NCI-H345 treated with DMSO at 0.1 percent for 48 hours (cell line): Measurements from ENCODE around the gene USP2.

ENCODE experiments used
- DNase-seq: peaks from one replicate; lab custom pipeline; 2025; ENCODE audit not compliant: unreplicated experiment; lab: John Stamatoyannopoulos, UW

USP2 gene

GRCh38 chr11:119332111-119332765 is 49.3 kb downstream of the USP2 start:
- DNase-seq, result no peak

GRCh38 chr11:119330237-119330636 is 51.3 kb downstream of the USP2 start:
- DNase-seq, result no peak

- no peak for DNase-seq
Observed at GRCh38 chr11:119329320-119329719, 52.2 kb downstream of the USP2 start.

- DNase-seq, result no peak
Observed at GRCh38 chr11:119324189-119324588, 57.3 kb downstream of the USP2 start.

- peak; percentile 15 for DNase-seq
Observed at GRCh38 chr11:119323532-119324033, 57.9 kb downstream of the USP2 start.

GRCh38 chr11:119322921-119323531 is 58.5 kb downstream of the USP2 start:
- DNase-seq, result no peak

- no peak for DNase-seq
Observed at GRCh38 chr11:119322360-119322739, 59.1 kb downstream of the USP2 start.

- no peak for DNase-seq
Observed at GRCh38 chr11:119320776-119321524, 60.5 kb downstream of the USP2 start.

- no peak for DNase-seq
Observed at GRCh38 chr11:119320240-119320775, 61.2 kb downstream of the USP2 start.

GRCh38 chr11:119319700-119320239 is 61.7 kb downstream of the USP2 start:
- no peak for DNase-seq

GRCh38 chr11:119319136-119319699 is 62.3 kb downstream of the USP2 start:
- DNase-seq, result no peak

- DNase-seq, result no peak
Observed at GRCh38 chr11:119318240-119319135, 63.0 kb downstream of the USP2 start.

- no peak for DNase-seq
Observed at GRCh38 chr11:119317592-119318239, 63.8 kb downstream of the USP2 start.

GRCh38 chr11:119316729-119317591 is 64.5 kb downstream of the USP2 start, which contains the start of gene MCAM:
MCAM (minus strand) TSS chr11:119317130; CDS start chr11:119317101, 29 bp downstream.
- DNase-seq, result peak; percentile 36

- peak; percentile 41 for DNase-seq
Observed at GRCh38 chr11:119316016-119316728, 65.3 kb downstream of the USP2 start.

- no peak for DNase-seq
Observed at GRCh38 chr11:119315131-119316015, 66.1 kb downstream of the USP2 start.

- no peak for DNase-seq
Observed at GRCh38 chr11:119314726-119315125, 66.8 kb downstream of the USP2 start.
